MCF 10A (cell line): ENCODE data around the gene ATG14. TPM values are rescaled to one million over a fixed set of nuclear protein-coding genes. Genes with fewer than 3 reads are reported as not detected.

Experiments
- BruUV-seq: library from RNA; stranded (reverse); fragments of 400-500 nt; replicated peaks from 2 replicates; lab custom pipeline; 2021; lab: Mats Ljungman, UMichigan
- CTCF ChIA-PET: fragments of 300-600 bp; sonication (Branson Sonifier 250); formaldehyde crosslinking; extraction: SDS; loops from one replicate; lab custom pipeline; 2021; ENCODE audit warnings: antibody characterized with exemption, inconsistent platforms; lab: Yijun Ruan, JAX
- POLR2A ChIA-PET: fragments of 300-600, 350-650 bp; sonication (Branson Sonifier 250); formaldehyde crosslinking; extraction: SDS; loops from one replicate; lab custom pipeline; 2020; ENCODE audit warnings: antibody characterized with exemption, inconsistent platforms; lab: Yijun Ruan, JAX
- DNase-seq: peaks from one replicate; pipeline ENCODE4 v3.0.0-alpha.2; 2018; ENCODE audit not compliant: unreplicated experiment
- H3K27ac Mint-ChIP-seq: one replicate; pipeline ENCODE4 v1.8.0; 2022; ENCODE audit warnings: mild to moderate bottlenecking, low read depth, mixed read lengths; ENCODE audit not compliant: unreplicated experiment
- H3K27me3 Mint-ChIP-seq: one replicate; pipeline ENCODE4 v1.8.0; 2022; ENCODE audit warnings: mixed read lengths; ENCODE audit not compliant: insufficient read depth, unreplicated experiment
- H3K36me3 Mint-ChIP-seq: one replicate; pipeline ENCODE4 v1.8.0; 2022; ENCODE audit warnings: mild to moderate bottlenecking, moderate library complexity, mixed read lengths; ENCODE audit not compliant: insufficient read depth, unreplicated experiment
- H3K4me1 Mint-ChIP-seq: one replicate; pipeline ENCODE4 v1.8.0; 2022; ENCODE audit warnings: mixed read lengths; ENCODE audit not compliant: insufficient read depth, unreplicated experiment
- H3K4me3 Mint-ChIP-seq: one replicate; pipeline ENCODE4 v1.8.0; 2022; ENCODE audit warnings: mild to moderate bottlenecking, moderate library complexity, mixed read lengths; ENCODE audit not compliant: unreplicated experiment
- H3K9me3 Mint-ChIP-seq: one replicate; pipeline ENCODE4 v1.8.0; 2022; ENCODE audit warnings: mixed read lengths; ENCODE audit not compliant: unreplicated experiment
- intact Hi-C: fragments of 100-400 bp; cut with micrococcal nuclease; formaldehyde crosslinking; loops from 2 replicates; pipeline ENCODE4 v1.14.1; 2022
- total RNA-seq: library from RNA; stranded (reverse); gene quantifications from 2 replicates; pipeline ENCODE4 v1.2.3, GENCODE V29; 2022
- TF ChIP-seq, protein P1 (sequence below): fragments of 200-600 bp; IDR thresholded peaks from one replicate; pipeline ENCODE4 v1.8.0; 2022; ENCODE audit warnings: antibody characterized with exemption, mild to moderate bottlenecking; ENCODE audit not compliant: unreplicated experiment

The ATG14 gene
- total RNA-seq, 1 experiment from 2014 or later: 6.6 TPM

DNA sequence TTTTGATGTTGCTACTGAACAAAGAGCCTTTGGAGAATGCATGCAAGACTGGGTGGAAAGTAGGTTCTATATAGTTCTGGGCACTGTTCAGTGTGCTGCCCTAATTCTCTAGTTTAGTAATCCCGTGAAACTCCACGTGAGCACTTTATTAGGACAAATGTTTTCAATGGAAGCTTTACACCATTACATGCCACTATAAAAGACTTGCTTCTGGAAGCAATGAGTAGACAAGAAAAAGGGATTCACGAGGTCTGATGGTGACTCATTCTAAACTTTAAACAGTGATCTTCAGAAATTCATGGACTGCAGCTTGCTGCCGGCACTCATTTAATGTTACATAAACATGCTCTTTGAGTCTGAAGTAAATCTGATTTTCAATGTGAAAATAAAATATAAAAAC lies 22.3 kb downstream of the ATG14 start:
- no peak overlapping the region for H3K27ac Mint-ChIP-seq
- no peaks in the 10 kb centered on the region for H3K4me1 Mint-ChIP-seq
- peaks cover 41% of the 10 kb centered on the region for H3K36me3 Mint-ChIP-seq
- H3K27me3 Mint-ChIP-seq: no peaks in the 10 kb centered on the region
- TF ChIP-seq, protein P1, sequence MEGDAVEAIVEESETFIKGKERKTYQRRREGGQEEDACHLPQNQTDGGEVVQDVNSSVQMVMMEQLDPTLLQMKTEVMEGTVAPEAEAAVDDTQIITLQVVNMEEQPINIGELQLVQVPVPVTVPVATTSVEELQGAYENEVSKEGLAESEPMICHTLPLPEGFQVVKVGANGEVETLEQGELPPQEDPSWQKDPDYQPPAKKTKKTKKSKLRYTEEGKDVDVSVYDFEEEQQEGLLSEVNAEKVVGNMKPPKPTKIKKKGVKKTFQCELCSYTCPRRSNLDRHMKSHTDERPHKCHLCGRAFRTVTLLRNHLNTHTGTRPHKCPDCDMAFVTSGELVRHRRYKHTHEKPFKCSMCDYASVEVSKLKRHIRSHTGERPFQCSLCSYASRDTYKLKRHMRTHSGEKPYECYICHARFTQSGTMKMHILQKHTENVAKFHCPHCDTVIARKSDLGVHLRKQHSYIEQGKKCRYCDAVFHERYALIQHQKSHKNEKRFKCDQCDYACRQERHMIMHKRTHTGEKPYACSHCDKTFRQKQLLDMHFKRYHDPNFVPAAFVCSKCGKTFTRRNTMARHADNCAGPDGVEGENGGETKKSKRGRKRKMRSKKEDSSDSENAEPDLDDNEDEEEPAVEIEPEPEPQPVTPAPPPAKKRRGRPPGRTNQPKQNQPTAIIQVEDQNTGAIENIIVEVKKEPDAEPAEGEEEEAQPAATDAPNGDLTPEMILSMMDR: no peak
- peaks cover 7% of the 10 kb centered on the region for H3K9me3 Mint-ChIP-seq
- ChIA-PET POLR2A (interaction anchor here (0.6 kb wide), 1 partner anchor 1024 kb away, joined by 3 read pairs; no protein-coding TSS in a partner anchor), CTCF (interaction anchor here (0.6 kb wide), 1 partner anchor 91 kb away, joined by 4 read pairs; no protein-coding TSS in a partner anchor)
- no TSS peak for BruUV-seq
- DNase-seq: no peak
- H3K4me3 Mint-ChIP-seq: no peak overlapping the region
- intact Hi-C loops: no loop called here

DNA sequence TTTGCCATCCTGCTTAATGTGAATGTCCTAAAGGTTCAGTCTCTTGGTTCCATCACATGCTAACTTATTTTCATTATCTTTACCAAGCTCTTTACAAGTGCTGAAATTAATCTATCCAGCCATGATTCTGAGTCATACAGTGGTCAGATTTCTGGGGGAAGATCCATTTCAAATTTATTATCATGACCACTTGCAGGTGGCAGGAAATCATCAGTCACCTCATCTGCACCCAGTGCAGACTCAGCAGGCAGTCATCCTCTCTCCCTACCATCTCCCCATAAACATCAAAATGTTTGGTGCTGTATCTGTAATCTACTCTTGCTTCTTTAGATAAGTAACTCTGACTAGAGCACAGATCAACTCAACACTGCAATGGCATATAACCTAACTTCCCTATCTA lies 23.5 kb downstream of the ATG14 start:
- intact Hi-C loops: no loop called here
- TF ChIP-seq, protein P1: no peak
- H3K27ac Mint-ChIP-seq: no peak overlapping the region
- H3K4me3 Mint-ChIP-seq: no peak overlapping the region
- POLR2A ChIA-PET: interaction anchor here (0.7 to 1.4 kb wide), 2 partner anchors 39 to 144 kb away, joined by 3 to 4 read pairs; no protein-coding TSS in a partner anchor
- CTCF ChIA-PET: no interaction called here
- peaks cover 5% of the 10 kb centered on the region for H3K4me1 Mint-ChIP-seq
- peaks cover 43% of the 10 kb centered on the region for H3K36me3 Mint-ChIP-seq
- no peak for DNase-seq
- H3K27me3 Mint-ChIP-seq: no peaks in the 10 kb centered on the region
- BruUV-seq: no TSS peak
- H3K9me3 Mint-ChIP-seq: peaks cover 7% of the 10 kb centered on the region

DNA sequence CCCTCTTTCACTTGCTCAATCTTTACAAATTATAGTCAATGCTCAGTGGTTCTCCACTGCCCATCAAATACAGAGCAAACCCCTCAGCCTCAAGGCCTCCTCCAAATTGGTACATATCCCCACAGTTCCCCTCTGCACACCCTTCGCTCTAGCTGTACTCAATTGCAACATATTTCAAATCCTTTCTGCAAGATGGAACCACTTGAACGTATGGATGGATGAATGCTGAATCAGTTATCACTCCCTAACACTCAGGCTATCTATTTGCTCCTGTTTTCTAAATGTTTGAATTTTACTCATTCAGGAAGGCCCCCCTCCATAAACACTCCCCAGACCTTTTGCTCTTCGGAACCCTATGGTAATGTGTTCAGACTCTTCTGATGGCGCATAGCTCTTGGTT lies 24.5 kb downstream of the ATG14 start:
- Mint-ChIP-seq H3K4me1 (peaks cover 6% of the 10 kb centered on the region), H3K27me3 (no peaks in the 10 kb centered on the region), H3K27ac (no peak overlapping the region), H3K36me3 (peaks cover 38% of the 10 kb centered on the region), H3K4me3 (no peak overlapping the region), H3K9me3 (peaks cover 7% of the 10 kb centered on the region)
- BruUV-seq: no TSS peak
- ChIA-PET CTCF (interaction anchor here (0.6 to 0.7 kb wide), 2 partner anchors 32 to 59 kb away, joined by 3 to 4 read pairs; no protein-coding TSS in a partner anchor), POLR2A (no interaction called here)
- no peak for DNase-seq
- TF ChIP-seq, protein P1: no peak
- intact Hi-C loops: no loop called here

DNA sequence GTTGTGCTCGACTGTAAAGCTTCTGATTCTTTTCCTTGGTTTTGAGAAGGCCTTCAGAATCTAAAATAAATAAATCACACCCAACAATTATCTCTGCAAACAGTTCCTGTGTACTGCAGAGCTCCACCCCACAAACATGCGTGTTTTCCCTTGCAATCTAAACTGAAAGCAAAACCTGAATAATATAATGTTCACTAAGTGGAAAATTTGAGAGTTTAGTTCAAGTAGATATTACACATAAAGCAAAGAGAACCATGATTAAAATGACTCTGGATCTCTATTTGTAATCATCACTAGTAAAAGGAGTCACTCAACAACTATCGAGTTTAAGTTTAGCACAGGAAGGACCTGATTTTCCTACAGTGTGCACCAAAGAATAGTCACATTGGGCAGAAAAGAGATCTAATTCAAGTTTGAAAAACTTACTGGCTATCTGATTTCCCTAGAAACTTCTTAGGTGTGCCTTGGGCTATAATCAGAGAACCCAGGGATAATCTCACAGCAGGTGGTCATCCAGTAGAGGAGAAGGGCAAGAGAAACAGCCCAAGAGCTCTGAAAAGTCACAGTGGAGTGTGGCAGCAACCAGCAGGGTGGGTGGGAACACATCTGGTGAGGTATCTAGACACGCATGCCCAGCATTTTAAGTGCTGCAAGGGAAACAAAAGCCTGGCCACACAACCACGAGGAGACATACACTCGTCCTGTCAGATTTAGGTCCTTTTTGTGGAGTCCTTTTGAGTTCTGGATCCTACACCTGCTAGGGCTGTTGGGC lies 25.4 kb downstream of the ATG14 start:
- peaks cover 46% of the 10 kb centered on the region for H3K36me3 Mint-ChIP-seq
- no peak overlapping the region for H3K4me3 Mint-ChIP-seq
- intact Hi-C loops: no loop called here
- peaks cover 7% of the 10 kb centered on the region for H3K9me3 Mint-ChIP-seq
- TF ChIP-seq, protein P1: no peak
- BruUV-seq: no TSS peak
- ChIA-PET CTCF (interaction anchor here (0.6 to 1.1 kb wide), 3 partner anchors 12 to 184 kb away, joined by 3 to 5 read pairs (median 4); no protein-coding TSS in a partner anchor), POLR2A (interaction anchor here (0.8 kb wide), 1 partner anchor 115 kb away, joined by 4 read pairs; the partner anchor contains the start of gene FBXO34)
- H3K27ac Mint-ChIP-seq: no peak overlapping the region
- no peaks in the 10 kb centered on the region for H3K27me3 Mint-ChIP-seq
- H3K4me1 Mint-ChIP-seq: peaks cover 6% of the 10 kb centered on the region
- no peak for DNase-seq
